HG02970 (cell line): ENCODE measurements around the gene FAM83G.

Experiments
- ATAC-seq: cut with Tn5 transposase; IDR thresholded peaks from one replicate; pipeline ENCODE4 v1.9.1; 2021; ENCODE audit warnings: mild to moderate bottlenecking, moderate library complexity, moderate number of reproducible peaks; ENCODE audit not compliant: unreplicated experiment, low FRiP score

FAM83G gene

DNA sequence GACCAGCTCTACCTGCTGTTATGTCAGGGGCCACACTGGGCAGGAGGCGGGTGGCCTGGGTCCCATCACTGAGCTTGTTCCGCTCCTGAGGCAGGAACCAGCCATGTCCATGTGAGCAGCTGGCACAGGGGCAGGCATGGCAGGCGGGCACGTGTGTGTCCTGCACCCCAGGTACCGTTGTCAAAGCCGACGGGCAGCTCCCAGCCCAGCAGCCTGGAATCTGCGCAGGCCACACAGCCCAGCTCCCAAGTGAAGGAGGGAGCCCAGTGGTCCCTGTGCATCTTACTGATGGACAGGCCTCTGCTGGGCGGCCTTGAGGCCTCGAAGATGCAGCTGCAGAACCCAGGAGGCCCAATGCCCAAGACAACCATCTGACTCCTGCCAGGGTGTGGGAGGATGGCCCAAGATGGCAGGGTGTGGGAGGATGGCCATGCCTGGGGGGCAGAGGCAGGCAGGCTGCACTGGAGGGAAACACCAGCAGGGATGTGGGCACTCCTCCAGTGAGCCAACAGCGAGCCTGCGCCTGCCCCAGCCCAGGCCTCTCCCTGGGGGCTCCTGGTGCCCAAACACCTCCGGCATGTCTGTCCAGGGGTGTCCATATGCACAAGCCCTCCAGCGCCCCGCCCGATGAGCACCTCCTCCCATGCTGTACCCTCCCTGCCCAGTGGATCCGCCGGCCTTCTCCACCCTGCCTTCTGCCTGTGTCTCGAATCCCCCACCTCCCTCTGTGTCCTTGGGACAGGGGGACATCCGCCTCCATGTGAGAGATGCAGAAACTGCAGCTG lies 12.8 kb downstream of the FAM83G start:
- no peak for ATAC-seq

DNA sequence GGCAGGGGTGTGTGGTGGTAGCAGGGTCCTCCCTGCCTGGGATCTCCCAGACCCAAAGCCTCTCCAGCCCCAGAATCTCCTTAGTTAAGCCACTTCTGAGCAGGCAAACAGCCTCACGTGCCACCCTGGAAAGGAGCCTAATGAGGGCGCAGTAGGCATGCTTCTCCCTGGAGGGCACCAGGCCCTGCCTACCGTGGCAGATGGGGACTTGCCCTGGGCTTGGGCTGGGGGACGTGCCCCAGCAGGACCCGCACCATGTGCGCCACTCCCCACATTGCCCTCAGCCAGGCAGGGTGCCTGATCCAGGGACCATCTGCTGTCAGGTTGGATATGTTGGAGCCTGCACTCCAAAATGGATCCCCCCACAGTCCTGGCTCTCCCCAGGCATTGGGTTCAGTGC lies 14.2 kb downstream of the FAM83G start:
- no peak for ATAC-seq

DNA sequence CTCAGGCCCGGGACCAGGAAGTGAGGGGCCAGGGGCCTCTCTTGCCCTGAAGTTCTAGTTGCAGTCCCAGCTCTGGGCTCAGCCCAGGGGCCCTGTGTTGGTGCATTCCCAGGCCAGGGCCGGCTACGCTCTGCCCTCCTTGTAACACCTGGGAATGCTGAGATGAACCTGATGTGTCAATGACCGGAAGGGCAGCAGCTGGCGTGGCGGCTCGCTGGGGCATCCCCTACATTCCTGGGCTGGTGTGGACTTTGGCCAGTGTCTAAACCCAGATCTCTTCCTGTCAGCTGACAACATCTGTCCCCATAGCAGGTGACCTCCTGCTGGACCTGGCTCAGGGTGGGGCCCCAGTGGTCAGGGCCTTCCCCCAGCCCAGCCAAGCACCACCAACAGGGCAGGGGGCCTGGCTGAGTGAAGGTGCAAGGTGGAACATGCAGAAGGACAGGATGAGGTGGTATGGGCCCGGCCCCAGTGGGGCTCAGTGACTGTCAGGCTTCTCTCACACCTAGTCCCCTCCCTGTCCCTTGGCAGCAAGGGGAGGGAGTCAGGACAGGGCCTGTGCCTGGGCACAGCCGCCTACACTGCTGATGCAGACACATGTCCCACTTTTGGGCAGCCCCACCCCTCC lies 15.9 kb downstream of the FAM83G start:
- ATAC-seq: no peak

DNA sequence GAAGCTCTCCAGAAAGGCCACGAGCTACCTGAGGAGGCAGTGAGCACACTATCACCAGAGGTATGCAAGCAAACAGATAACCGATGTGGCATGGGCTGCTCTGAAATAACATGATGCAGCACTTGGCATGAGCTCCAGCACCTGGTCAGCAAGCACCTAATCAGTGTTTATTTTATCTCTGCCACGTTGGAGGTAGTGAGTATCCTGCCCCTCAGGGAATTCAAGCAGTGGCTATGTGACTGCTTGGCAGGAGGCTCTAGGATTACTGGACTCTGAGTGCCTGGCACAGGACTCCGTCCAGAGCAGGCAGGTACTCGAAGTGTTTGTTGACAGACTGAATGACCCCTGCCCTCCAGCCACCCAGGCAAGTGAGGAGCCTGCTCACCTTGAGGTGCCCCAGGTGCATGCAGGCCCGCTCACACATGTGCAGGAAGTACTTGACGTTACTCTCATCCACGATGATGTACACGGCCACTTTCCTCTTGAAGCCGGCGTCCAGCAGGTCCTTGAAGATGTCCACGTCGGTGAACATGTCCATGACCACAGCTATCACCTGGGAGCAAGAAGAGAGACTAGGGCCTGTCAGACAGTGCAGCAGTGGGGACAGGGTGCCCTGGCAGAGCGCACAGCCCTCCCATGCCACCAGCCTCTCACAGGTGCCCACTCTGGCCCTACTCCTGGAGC lies 16.6 kb downstream of the FAM83G start:
- ATAC-seq: no peak

DNA sequence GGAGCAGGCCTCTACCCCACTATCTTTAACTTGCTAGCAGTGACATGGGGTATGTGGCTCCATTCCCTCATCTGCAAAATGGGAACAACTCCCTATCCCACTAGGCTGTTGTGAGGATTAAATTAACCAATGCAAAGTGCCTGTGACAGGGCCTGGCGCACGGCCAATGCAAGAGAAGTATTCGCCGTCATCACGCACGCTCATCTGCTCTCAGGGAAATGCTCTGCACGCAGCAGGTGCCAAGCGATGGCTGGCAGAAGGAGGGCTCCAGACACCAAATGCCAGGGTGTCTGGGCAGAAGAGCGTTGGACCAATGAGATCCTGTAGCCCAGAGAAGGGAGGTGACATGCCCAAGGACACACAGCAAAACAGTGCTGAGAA lies 17.3 kb downstream of the FAM83G start:
- no peak for ATAC-seq

DNA sequence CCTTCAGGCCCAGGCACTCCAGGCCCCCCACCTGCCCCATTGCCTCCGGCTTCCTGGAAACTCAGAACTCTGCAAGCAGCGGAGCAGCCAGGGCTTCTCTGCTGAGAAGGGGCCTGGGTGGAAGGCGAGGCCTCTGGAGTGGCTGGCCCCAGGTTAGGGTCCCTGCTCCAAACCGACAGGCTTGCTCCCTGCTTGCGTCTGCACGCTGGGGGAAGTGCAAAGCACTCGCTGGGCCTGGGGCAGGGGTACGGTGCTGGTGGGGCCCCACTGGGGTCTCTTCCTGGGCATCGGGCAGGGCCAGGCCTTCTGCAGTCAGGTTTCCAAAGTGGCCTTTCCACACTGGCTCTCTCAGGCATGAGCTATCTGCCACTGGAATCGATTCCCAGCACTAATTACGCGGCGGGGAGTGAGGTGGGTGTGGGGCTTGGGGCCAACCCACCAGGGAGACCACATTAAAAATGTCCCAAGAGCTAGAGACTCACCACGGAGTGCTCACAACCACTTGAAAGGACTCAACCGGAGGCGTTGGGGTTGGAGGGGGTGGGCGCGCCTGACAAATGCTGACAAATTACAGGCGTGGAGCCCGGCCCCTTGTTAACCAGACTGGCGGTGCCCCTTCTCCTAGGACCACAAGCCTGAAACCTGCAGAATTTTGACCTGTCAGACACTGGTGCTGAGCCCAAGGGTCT lies 17.9 kb downstream of the FAM83G start:
- ATAC-seq: no peak

DNA sequence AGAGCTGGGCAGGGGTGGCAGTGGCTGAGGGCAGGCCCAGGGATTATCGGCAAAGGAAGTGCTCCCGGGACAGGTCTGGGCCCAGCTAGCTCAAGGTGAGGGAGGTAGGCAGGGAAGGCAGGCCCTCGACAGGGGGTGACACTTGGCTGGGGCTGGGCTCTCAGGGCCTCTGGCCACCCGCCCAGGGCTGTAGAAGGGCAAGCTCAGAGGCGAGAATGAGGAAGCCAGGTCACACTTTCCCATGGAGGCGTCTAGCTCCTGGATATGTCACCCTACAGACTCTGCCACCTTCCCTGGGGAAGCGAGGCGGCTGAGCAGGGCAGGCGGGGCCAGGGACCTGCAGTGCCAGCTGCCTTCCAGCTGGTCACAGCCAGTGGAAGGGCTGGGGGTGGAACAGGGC lies 19.1 kb downstream of the FAM83G start:
- ATAC-seq: no peak

DNA sequence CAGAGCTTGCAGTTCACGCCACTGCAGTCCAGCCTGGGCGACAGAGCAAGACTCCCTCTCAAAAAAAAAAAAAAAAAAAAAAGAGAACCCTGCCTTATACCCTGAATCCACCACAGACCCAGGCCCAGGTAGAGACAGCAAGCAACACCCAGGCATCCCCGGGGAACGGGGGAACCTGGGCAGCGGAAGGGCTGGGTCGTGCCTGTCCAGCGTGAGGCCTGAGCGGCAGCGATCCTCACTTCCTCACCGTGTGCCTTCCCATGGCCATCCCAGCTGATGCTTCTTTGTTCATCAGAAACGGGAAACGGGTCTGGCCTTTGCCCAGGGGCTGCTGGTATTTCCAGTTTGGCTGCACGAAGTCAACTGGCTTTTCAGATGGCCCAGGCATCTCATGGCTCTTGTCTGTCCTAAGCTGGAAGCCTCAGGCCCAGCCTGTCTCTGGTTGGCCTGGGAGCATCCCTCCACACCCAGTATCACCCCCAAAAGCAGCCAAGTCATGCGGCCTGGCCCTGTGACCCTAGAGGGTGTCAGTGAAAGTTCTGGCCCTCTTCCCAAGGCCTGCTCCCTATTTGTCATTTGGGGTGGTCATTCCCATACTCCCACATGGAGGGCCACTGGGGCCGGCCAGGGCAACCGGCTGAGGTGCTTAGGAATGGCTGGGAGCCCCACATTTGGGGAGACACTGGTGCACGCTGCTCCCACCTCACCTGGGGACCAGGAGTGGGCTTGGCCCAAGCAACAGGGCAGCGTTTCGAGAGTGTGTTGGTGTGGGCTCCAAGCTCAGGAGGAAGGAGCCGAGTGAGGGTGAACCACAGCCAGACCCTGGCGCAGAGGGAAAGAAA lies 20.1 kb downstream of the FAM83G start:
- no peak for ATAC-seq

DNA sequence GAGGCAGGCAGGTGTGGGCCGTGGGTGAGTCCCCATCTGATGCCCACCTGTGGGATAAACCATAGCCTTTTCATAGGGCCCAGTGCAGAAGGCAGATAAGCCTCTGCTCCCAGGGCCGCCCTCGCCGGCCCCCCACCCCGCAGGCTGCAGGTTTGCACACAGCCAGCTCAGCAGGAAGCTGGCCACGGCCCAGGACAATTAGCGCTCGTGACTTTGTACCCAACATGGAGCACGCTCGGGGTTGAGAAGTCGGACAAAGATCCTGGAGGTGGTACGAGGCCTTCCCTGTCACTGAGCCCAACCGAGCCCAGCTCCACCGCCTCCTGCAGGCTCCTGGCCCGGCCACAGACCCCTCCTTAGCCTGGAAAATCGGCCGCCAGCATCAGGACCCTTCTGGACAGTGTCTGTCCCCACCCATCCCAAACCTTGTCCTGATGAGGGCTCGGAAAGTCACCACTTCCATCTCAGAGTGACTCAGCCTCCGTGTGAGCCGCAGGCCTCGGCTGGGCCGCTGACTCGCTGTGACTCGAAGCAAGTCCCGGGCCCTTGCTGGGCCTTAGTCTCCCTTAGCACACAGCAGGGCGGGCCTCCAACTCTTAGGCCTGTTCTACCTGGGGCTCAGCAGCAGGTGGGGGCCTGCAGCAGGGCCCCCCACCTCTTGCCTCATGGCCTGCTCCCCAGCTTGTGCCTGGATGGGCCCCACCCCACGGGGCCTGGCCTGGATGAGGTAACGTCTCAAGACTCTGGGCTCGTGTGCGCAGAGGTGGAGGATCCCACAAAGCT lies 22.7 kb downstream of the FAM83G start:
- ATAC-seq: no peak

DNA sequence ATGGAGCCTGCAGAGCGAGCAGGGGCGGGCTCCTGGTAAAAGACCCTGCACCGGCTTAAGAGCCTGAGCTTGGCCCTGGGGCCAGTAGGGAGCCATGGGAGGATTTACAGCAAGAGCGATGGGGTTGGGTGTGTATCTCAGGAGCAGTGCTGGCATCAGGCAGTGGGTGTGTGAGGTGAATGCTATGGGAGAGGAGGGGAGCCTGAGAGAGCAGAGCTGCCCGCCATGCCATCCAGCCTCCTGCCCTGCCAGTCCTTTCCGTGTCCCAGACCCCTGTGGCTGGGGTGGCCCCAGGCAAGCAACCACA lies 23.3 kb downstream of the FAM83G start:
- ATAC-seq: no peak

DNA sequence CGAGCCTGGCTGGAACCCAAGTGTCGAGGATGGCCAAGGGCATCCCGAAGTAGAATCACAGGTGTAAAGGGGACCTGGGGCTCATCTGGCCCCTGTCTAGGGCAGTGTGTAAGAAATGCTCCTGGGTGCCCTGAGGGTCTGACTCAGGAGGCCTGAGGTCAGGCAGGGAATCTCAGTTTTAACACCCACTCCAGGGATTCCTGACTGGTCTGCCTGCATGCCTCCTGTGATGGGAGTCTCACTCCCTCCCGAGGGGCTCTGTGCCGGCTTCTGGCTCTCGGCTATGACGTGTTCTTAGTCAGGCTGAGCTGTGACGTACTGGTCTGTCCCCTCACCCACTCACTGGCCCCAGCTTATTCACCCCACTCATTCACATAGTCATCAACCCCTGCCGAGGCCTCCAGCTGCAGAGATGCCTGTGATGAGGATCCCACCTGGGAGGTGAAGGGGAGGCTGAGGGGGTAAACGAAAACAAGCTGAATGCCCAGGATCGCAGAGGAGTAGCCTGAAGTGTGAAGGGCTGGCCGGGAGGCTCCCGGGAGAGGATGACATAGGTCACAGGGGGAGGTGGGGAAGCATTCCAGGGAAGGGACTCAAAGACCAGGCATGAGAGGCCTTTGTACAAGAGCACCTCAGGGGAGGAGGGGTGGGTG lies 23.8 kb downstream of the FAM83G start:
- no peak for ATAC-seq

DNA sequence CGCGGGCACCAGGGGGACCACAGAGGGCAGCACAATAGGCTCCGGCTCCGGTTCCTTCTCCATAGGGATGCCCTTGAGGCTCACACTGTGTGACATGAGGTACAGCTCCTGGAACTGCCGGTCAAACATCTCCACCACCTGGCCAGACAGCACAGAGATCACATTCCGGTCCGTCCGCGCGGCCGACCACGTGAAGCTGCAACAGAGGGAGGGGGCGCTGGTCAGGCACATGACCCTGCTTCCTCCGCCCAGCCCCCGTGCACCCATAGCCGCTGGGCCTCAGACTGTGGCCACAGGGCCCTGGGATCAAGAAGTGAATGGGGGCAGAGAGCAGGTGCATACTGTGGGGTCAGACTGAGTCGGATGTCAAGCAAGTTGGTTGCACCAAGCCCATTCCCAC lies 25.9 kb downstream of the FAM83G start:
- ATAC-seq: no peak

DNA sequence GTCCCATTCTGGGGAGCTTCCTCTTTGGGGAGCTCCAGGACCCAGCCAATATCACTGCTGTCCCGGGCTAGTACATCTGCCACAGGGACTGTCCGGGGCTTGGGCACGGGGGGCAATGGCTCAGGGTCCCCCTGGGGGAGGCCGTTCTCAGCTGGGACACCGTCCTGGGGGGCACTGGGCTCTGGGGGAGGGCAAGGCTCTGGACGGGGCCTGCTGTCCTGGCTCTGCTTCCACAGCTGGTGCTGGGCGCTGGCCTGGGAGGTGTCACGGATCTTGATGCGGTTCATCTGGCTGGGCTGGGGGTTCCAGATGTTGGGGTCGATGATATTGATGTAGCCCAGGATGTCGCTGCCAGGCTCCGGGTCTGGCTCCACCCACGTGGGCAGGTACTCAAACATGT lies 26.5 kb downstream of the FAM83G start:
- ATAC-seq: no peak

DNA sequence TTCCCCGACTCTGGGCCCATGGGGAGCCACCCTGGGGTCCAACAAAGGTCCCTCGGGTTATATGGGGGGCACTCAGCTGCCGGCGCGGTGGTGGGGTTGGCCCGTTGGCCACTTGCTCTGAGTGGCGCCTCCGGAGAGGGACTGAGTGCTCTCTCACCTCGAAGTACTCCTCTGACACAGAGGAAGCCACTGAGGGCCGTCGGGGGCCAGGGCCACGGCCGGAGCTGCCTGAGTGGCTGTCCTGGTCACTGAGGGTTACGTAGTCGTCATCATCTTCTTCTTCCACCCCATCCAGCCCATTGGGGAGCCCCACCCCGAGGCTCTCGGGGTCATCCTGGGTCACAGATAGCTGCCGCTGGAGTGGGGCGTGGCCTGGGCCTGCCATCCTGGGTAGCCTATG lies 26.9 kb downstream of the FAM83G start:
- ATAC-seq: no peak

DNA sequence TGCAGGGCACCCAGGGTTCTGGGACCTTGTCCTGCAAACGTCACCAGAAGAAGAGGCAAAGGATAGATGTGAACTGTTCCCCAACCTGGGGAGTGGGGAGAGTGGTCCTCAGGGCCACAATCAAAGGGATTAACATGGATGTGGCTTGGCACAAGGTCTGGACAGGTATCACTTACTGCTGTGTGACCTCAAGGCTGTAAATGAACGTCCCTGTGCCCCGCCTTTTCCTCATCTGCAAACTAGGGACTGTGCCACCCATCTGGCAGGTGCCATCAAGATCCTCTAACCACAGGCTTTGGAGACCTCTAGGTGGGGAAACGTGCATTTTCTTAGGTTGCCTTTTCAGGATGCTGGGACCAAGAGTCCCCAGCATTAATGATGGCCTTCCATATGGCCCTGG lies 27.5 kb downstream of the FAM83G start:
- ATAC-seq: no peak

DNA sequence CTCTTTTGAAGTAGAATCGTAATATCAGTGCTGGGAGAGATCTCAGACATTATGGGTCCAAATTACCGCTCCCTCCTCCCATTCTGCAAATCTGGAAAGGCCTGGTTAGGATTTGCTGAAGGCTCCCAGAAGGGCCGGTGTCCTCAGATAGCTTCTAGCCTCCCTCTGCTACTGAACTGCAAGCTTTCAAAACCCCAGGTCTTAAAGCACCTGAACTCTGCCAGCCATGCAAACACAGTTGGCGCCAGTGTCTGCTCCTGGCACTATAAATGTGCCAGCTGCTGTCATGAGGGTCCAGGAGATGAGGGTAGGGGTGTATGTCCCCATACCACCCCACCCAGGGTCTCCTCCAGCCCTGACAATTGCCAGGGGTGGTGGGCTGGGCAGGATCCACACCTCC lies 28.4 kb downstream of the FAM83G start:
- ATAC-seq: no peak

DNA sequence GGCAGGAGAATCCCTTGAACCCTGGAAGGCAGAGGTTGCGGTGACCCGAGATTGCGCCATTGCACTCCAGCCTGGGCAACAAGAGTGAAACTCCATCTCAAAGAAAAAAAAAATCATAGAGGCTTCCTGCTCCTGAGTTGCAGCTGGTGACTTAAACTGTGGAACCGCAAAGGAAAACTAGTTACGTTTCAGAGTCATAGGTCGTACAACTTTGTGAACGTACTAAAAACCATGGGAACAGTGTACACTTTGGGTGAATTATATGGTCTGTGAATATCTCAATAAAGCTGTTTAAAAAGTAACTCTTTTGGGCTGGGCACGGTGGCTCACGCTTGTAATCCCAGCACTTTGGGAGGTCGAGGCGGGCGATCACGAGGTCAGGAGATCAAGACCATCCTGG lies 29.0 kb downstream of the FAM83G start:
- ATAC-seq: no peak

DNA sequence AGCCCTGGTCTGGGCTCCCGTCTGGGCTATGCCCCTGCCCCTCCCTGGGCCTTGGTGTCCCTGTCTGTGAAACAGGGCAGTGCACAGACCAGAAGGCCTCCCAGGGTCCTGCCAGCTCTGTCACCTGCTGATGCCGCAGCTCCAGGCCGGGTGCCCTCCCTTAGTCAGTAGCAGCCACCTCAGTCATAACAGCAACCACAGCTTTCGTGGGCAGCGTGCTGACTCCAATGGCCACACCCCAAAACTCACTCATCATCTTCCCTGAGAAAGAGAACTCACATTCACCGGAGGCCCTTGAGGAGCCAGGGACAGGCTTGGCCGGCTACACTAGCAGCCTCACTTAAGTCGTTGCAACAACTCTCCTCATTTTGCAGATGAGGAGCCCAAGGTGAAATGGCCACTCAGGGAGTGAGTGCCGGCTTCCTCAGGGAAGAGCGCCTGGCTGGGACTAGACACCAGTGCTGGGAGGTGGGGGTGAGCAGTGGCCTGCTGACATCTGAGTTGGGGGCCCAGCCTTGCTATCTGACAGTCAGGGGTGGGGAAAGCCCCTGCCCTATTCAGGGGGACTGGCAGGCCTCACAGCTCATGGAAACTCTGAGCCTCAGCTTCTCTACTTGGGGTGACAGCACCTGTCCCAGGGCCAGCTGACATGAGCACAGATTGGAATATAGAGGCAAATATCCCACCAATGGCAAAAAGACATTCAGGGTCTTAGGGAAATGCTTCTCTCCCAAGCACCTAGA lies 30.0 kb downstream of the FAM83G start:
- ATAC-seq: no peak

DNA sequence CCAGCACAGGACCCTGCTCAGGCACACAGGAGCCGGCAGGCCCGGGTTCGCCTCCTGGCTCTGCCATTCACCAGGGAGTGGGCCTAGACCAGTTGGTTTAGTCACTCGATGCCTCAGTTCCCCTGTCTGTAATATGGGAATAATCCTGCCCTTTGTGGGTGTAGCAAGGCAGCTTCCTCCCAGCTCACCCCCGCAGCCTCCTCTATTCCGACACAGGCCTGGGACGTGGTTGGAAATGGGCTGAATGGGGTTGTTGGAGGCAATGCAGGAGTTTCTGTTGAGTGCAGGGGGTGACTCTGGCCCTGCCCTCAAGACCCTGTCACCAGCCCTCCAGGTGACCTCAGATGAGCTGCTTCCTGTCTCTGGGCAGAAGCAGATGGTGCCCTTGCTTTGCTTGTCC lies 32.8 kb downstream of the FAM83G start:
- ATAC-seq: no peak
